A673 (cell line): ENCODE measurements around the gene PRPF6.

Experiments
- CTCF ChIP-seq: fragments of 300-800, 200-600 bp; sonication (generic); conservative IDR thresholded peaks from 2 replicates; pipeline ENCODE4 v1.5.1; 2017; ENCODE audit warnings: low read depth, mild to moderate bottlenecking, antibody characterized with exemption, low read length, moderate library complexity, mixed read lengths
- EZH2 ChIP-seq: fragments of 200-600 bp; sonication (generic); IDR thresholded peaks from 2 replicates; pipeline ENCODE4 v1.6.1; 2017; ENCODE audit warnings: borderline replicate concordance, low read depth, mild to moderate bottlenecking, mixed read lengths, antibody characterized with exemption, low read length; ENCODE audit not compliant: poor library complexity, severe bottlenecking

GRCh38 chr20:64031822-64032314, 50.9 kb downstream of the PRPF6 start:
- TF ChIP-seq CTCF (no peak), EZH2 (no peak)
